ENCODE data around the gene LEP.

DNA sequence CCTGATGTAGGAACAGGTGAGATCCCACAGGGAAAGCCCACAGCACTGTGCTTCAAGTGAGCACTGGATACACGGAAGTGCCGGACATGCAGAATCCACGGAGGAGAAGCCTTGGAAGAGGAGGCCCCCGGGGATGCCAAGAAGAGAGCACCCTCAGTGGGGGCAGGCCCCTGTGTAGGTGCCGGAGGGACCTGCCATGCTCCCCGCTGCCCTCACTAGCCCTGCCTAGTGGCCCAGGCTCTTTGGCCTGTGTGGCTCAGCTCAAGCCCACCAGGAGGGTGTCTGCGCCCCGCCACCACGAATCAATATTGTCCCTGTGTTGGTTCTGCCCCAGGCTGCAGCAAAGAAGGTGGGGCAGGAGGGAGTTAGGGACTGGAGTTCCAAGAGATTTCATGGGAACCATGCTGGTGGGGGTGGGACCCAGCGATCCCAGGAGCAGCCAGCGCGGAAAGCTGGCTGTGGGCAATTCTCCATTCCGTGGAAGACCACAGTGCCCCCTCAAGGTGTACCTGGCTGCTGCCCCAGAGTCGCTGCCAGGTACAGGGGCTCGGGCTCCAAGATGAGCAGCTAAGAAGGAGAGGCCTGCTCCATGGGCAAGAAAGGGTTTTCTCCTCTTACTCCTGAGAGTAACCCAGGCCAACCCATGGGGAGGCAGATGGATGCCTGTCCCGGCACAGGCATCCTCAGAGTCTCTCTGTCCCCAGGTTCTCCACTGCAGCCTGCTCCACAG lies 34.9 kb upstream of the LEP start:
- TF ChIP-seq POLR2A (IDR thresholded peaks at IDR 0.05), result no peak
- TF ChIP-seq, protein P1, sequence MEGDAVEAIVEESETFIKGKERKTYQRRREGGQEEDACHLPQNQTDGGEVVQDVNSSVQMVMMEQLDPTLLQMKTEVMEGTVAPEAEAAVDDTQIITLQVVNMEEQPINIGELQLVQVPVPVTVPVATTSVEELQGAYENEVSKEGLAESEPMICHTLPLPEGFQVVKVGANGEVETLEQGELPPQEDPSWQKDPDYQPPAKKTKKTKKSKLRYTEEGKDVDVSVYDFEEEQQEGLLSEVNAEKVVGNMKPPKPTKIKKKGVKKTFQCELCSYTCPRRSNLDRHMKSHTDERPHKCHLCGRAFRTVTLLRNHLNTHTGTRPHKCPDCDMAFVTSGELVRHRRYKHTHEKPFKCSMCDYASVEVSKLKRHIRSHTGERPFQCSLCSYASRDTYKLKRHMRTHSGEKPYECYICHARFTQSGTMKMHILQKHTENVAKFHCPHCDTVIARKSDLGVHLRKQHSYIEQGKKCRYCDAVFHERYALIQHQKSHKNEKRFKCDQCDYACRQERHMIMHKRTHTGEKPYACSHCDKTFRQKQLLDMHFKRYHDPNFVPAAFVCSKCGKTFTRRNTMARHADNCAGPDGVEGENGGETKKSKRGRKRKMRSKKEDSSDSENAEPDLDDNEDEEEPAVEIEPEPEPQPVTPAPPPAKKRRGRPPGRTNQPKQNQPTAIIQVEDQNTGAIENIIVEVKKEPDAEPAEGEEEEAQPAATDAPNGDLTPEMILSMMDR (IDR thresholded peaks at IDR 0.05), result no peak

Measured in uterus (tissue), 2 donors.